Glutamatergic neuron (in vitro differentiated cells): ENCODE data around the gene AGR3. TPM values are rescaled to one million over a fixed set of nuclear protein-coding genes. Genes with fewer than 3 reads are reported as not detected.

Source experiments
- DNase-seq: peaks from one replicate; pipeline ENCODE4 v3.0.0; 2022
- H3K27ac Mint-ChIP-seq: one replicate; pipeline ENCODE4 v1.8.0; 2020; ENCODE audit warnings: mild to moderate bottlenecking, mixed read lengths, inconsistent platforms; ENCODE audit not compliant: unreplicated experiment
- H3K27me3 Mint-ChIP-seq: one replicate; pipeline ENCODE4 v1.8.0; 2020; ENCODE audit warnings: mild to moderate bottlenecking, moderate library complexity, mixed read lengths, inconsistent platforms; ENCODE audit not compliant: unreplicated experiment
- H3K36me3 Mint-ChIP-seq: one replicate; pipeline ENCODE4 v1.8.0; 2020; ENCODE audit warnings: mild to moderate bottlenecking, mixed read lengths, inconsistent platforms; ENCODE audit not compliant: unreplicated experiment
- H3K4me1 Mint-ChIP-seq: one replicate; pipeline ENCODE4 v1.8.0; 2020; ENCODE audit warnings: mild to moderate bottlenecking, low read depth, mixed read lengths, inconsistent platforms; ENCODE audit not compliant: unreplicated experiment
- H3K4me3 Mint-ChIP-seq: one replicate; pipeline ENCODE4 v1.8.0; 2020; ENCODE audit warnings: mild to moderate bottlenecking, mixed read lengths, inconsistent platforms; ENCODE audit not compliant: unreplicated experiment
- H3K9me3 Mint-ChIP-seq: one replicate; pipeline ENCODE4 v1.8.0; 2020; ENCODE audit warnings: mild to moderate bottlenecking, moderate library complexity, mixed read lengths, inconsistent platforms; ENCODE audit not compliant: unreplicated experiment
- total RNA-seq: library from RNA; stranded (reverse); fragmentation: NEBNext Ultra II Directional; extraction: Animal tissue kit (Norgen Biotek cat#: 25700); gene quantifications from one replicate; pipeline ENCODE4 v1.2.1, GENCODE V29; 2021; ENCODE audit not compliant: unreplicated experiment
- TF ChIP-seq, protein P1 (sequence below): fragments of 200-600 bp; sonication (generic); IDR thresholded peaks from one replicate; pipeline ENCODE4 v1.5.0; 2021; ENCODE audit not compliant: partially characterized antibody, unreplicated experiment

AGR3 gene
- total RNA-seq, 1 donor from 2014 or later: not detected

DNA sequence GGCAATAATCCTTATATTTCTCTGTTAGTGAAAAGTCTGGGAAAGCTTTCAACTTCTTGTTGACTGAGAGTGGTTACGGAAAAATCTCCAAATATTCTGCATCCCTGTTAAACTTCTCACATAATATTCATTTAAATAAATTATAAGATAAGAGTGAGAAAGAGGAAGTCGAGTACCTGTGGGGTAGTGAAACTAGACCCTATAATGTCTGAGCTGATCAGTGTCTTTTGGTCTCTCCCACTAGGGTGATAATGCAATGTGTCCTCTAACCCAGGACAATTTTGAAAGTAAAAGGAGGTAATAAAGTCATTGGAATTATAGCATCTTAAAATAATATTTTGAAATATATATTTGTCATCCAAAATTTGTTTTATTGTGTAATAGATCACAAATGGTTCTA is 2.1 kb upstream of the AGR3 start:
- TF ChIP-seq, protein P1, sequence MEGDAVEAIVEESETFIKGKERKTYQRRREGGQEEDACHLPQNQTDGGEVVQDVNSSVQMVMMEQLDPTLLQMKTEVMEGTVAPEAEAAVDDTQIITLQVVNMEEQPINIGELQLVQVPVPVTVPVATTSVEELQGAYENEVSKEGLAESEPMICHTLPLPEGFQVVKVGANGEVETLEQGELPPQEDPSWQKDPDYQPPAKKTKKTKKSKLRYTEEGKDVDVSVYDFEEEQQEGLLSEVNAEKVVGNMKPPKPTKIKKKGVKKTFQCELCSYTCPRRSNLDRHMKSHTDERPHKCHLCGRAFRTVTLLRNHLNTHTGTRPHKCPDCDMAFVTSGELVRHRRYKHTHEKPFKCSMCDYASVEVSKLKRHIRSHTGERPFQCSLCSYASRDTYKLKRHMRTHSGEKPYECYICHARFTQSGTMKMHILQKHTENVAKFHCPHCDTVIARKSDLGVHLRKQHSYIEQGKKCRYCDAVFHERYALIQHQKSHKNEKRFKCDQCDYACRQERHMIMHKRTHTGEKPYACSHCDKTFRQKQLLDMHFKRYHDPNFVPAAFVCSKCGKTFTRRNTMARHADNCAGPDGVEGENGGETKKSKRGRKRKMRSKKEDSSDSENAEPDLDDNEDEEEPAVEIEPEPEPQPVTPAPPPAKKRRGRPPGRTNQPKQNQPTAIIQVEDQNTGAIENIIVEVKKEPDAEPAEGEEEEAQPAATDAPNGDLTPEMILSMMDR: no peak
- no peak overlapping the region for H3K4me3 Mint-ChIP-seq
- H3K4me1 Mint-ChIP-seq: no peaks in the 10 kb centered on the region
- H3K9me3 Mint-ChIP-seq: peaks cover 3% of the 10 kb centered on the region
- H3K27me3 Mint-ChIP-seq: no peaks in the 10 kb centered on the region
- DNase-seq: no peak
- no peaks in the 10 kb centered on the region for H3K36me3 Mint-ChIP-seq
- no peak overlapping the region for H3K27ac Mint-ChIP-seq

DNA sequence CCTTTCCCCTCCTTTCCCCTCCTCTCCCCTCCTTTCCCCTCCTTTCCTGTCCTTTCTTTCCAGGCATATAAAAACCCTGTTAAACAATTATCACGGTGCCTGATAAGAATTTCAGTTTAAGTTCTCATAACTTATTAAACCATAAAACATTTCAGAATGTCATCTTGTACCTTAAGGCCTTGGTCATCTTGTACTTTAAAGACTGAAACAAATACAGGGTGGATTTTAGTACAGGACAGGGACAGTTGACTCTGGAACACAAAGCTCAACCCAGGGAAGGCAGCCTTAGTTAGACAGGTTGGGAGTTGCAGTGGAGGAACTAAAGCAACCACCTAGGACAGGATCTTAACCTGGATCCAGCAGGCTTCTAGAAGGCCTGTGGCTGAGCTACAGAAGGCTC is 1.2 kb downstream of the AGR3 start:
- no peak for DNase-seq
- Mint-ChIP-seq H3K27me3 (no peaks in the 10 kb centered on the region), H3K4me1 (peaks cover 3% of the 10 kb centered on the region), H3K27ac (no peak overlapping the region), H3K9me3 (no peaks in the 10 kb centered on the region), H3K36me3 (no peaks in the 10 kb centered on the region), H3K4me3 (no peak overlapping the region)
- TF ChIP-seq, protein P1: no peak

DNA sequence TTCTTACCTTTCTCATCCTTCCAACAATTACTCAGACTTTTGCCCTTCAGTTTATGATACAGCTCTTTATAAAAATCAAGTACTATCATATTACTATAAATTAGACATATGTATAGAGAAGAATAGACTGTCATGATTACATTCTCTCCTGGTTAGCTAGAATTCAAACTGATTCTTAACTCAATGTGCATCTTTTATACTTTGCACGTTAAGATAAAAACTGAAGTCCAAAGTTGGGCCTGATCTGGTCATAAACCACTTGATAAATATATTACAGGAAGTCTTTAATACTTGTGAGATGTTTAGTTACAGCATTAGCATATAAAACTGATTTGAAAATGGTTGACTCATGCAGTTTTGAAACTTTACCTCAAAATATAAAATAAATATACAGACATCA is 2.6 kb downstream of the AGR3 start:
- Mint-ChIP-seq H3K27ac (no peak overlapping the region), H3K27me3 (no peaks in the 10 kb centered on the region), H3K4me3 (no peak overlapping the region), H3K4me1 (peaks cover 3% of the 10 kb centered on the region), H3K36me3 (no peaks in the 10 kb centered on the region), H3K9me3 (no peaks in the 10 kb centered on the region)
- no peak for DNase-seq
- TF ChIP-seq, protein P1: no peak

DNA sequence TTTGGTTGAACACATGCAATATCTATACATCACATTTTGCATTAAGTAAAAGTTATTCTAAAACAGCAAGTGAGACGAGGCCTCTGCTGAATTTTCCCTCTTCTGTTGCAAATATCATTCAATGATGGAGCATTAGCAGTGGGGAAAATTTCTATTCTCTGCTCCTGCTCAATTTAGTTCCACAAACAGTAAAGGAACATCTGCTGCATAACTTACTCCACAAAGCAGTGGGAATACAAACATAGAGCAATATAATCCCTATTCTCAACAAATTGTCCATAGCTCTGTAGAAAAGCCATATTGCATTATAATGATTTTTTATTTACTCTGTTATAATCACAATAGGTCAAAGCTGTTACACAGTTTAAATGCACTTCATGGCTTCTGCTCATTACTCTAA is 5.9 kb downstream of the AGR3 start:
- DNase-seq: no peak
- H3K4me3 Mint-ChIP-seq: no peak overlapping the region

DNA sequence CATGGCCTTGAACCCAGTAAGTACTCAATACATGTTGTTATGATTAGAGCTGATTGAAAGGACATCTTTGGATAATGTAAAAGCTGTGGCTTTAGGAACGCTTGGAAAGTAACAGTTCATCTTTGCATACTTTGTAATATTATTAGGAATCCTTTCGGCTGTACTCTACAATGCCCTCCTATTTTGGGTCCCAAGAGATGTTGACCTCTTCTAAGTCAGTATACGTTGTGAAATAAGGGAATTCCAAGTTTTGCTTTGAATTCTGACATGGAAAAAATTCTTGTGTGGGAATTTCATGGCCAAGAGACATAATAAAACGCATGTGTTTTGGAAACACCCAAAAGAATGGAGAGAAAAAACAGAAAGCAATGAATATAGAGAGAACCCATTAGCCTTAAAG is 7.7 kb downstream of the AGR3 start:
- Mint-ChIP-seq H3K9me3 (no peaks in the 10 kb centered on the region), H3K36me3 (peaks cover 12% of the 10 kb centered on the region), H3K4me3 (no peak overlapping the region), H3K27me3 (peaks cover 4% of the 10 kb centered on the region), H3K27ac (no peak overlapping the region), H3K4me1 (peaks cover 3% of the 10 kb centered on the region)
- no peak for DNase-seq
- TF ChIP-seq, protein P1: no peak

More for the DNA sequence above, 5.9 kb downstream of the AGR3 start:
- Mint-ChIP-seq H3K36me3 (peaks cover 12% of the 10 kb centered on the region), H3K27me3 (peaks cover 4% of the 10 kb centered on the region), H3K27ac (no peak overlapping the region), H3K4me1 (peaks cover 3% of the 10 kb centered on the region), H3K9me3 (no peaks in the 10 kb centered on the region)
- TF ChIP-seq, protein P1: no peak
